ENCODE results near the gene ARL4C. TPM values are rescaled to one million over a fixed set of nuclear protein-coding genes. Genes with fewer than 3 reads are reported as not detected.

The ARL4C gene
- total RNA-seq, 1 experiment from 2014 or later, result 14.5 TPM

DNA sequence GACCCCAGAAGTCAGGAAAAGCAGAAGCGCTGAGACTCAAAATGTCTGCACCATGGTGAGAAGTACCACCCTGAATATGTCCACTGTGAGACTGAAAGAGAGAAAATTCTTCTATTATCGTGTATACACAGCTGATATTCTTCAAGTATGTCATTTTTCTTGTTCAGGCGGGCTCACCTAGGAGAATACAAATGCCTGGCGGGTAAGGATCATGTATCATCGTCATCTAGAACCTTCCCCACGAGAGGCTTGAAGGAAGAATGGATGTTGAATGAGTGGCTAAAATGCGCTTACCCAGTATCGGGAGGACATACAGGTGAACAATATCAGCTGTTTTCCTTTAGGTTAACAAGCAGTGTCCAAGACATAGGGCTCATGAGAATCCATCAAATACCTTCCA, 21.1 kb upstream of the ARL4C start:
- Histone ChIP-seq H3K36me3 (no peaks in the 10 kb centered on the region), H3K9me3 (replicated peaks) (no peaks in the 10 kb centered on the region), H3K4me3 (no peak overlapping the region), H3K27me3 (replicated peaks) (no peaks in the 10 kb centered on the region), H3K27ac (no peak overlapping the region), H3K4me1 (replicated peaks) (peaks cover 5% of the 10 kb centered on the region; the same call in 1 of the 2 replicates)
- no peak for DNase-seq (ENCODE audit: low read depth in 1 of 2, low spot score in 2 of 2)

DNA sequence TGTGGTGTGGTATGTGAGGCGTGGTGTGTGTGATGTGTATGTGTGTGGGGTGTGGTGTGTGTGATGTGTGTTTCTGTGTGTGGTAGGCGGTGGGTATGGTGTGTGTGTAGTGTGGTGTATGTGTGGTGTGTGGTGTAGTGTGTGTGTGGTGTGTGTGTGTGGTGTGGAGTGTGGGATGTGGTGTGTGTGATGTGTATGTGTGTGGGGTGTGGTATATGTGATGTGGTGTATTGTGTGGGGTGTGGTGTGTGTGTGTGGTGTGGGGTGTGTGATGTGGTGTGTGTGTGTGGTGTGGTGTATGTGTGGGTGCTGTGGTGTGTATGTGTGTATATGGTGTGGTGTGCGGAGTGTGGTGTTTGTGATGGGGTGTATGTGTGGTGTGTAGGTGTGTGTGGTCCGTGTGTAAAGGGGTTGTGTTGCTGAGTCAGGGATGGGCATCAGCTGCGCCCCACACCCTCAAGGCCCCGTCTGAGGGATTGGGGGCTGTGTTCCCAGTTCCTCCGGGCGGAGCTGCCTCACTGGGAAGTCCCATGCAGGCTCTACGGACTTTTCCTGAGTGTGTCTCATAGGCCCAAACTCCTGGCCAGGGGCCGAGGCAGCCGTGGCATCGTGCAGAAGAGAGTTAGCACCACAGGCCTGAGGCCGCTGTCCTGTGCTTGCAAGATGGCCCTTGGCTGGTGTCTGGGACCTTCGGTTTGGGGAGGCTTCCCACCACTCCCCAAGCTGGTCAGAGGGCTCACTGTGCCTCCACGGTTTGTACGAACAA, 18.2 kb upstream of the ARL4C start:
- H3K4me1 ChIP-seq (replicated peaks), result peaks cover 6% of the 10 kb centered on the region; the same call in 1 of the 2 replicates
- no peaks in the 10 kb centered on the region for H3K27me3 ChIP-seq (replicated peaks)
- H3K9me3 ChIP-seq (replicated peaks), result no peaks in the 10 kb centered on the region
- no peak for DNase-seq (ENCODE audit: low read depth in 1 of 2, low spot score in 2 of 2)
- no peaks in the 10 kb centered on the region for H3K36me3 ChIP-seq
- no peak overlapping the region for H3K27ac ChIP-seq
- H3K4me3 ChIP-seq, result no peak overlapping the region

DNA sequence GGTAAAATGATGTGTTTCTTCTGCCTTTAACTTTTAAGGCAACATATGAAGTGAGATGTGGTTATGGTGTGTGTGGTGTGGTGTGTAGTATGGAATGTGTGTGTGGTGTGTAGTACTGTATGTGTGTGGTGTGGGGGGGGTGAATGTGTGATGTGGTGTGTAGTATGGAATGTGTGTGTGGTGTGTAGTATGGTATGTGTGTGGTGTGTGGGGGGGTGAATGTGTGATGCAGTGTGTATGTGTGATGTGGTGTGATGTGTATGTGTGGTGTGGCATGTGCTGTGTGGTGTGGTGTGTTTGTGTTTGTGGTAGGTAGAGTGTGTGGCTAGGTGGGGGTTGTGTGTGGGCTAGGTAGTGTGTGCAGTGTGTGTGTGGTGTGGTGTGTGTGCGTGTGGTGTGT, 17.2 kb upstream of the ARL4C start:
- H3K4me3 ChIP-seq, result no peak overlapping the region
- H3K9me3 ChIP-seq (replicated peaks), result no peaks in the 10 kb centered on the region
- H3K4me1 ChIP-seq (replicated peaks), result peaks cover 6% of the 10 kb centered on the region; the same call in 1 of the 2 replicates
- H3K27ac ChIP-seq, result no peak overlapping the region
- no peaks in the 10 kb centered on the region for H3K36me3 ChIP-seq
- no peaks in the 10 kb centered on the region for H3K27me3 ChIP-seq (replicated peaks)
- DNase-seq (ENCODE audit: low read depth in 1 of 2, low spot score in 2 of 2), result no peak

DNA sequence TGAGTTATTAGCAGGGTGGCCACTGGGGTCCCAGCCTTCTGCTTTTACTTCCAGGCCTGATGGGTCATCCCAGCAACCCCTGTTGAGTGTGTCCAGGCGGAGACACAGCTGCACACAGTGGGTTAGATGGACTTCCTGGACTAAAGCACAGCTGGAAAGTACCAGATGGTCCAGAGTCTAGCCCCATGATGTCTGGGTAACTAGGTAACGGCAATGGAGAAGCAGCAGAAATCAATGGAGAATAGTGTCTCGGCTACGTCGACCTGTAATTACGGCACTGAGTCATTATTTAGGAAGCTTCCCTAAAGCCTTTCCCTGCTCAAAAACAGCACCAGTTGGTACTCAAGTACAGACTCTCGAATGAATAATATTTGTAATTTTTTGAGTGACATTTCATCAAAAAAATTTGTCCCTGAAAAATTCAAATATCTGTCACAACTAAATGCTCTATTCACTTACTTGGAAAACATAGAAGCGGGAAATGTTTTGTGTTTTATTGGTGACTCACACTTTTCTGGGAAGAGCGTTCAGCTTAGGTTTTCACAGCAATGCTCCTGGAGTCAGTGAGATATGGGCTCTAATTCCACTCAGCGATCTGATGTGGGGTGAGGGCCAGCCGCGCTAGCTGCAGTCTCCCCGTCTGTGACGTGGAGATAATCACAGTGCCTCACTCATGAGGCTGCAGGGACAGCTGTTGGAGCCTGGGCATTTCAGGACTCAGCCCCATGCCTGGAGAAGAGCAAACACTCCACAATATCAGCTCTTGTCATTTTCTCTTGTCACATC, 16.2 kb upstream of the ARL4C start:
- no peaks in the 10 kb centered on the region for H3K9me3 ChIP-seq (replicated peaks)
- no peaks in the 10 kb centered on the region for H3K36me3 ChIP-seq
- no peak overlapping the region for H3K4me3 ChIP-seq
- no peaks in the 10 kb centered on the region for H3K27me3 ChIP-seq (replicated peaks)
- H3K27ac ChIP-seq, result no peak overlapping the region
- H3K4me1 ChIP-seq (replicated peaks), result peaks cover 6% of the 10 kb centered on the region; the same call in 1 of the 2 replicates
- peak in 1 of 2 experiments; percentile 11 for DNase-seq (ENCODE audit: low read depth in 1 of 2, low spot score in 2 of 2)

DNA sequence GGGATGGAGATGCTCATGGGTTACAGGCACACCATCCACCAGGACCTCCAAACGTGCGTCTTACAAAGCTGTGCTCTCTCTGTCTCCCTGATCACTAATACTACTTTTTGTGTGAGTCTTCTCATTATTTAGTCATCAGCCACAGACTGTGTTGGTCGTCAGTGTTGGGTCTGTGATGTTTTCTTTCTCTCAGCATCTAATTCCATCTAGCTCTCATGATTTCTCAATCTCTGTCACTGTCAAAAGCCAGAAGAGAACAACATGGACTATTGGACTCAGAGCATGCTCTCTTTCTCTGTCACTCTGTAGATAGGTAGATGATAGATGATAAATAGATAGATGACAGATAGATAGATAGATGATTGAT, 6.0 kb upstream of the ARL4C start:
- H3K36me3 ChIP-seq, result no peaks in the 10 kb centered on the region
- DNase-seq (ENCODE audit: low read depth in 1 of 2, low spot score in 2 of 2), result peak in 1 of 2 experiments; percentile 52
- no peak overlapping the region for H3K4me3 ChIP-seq
- H3K27ac ChIP-seq, result no peak overlapping the region
- no peaks in the 10 kb centered on the region for H3K9me3 ChIP-seq (replicated peaks)
- no peaks in the 10 kb centered on the region for H3K27me3 ChIP-seq (replicated peaks)
- H3K4me1 ChIP-seq (replicated peaks), result peaks cover 10% of the 10 kb centered on the region

DNA sequence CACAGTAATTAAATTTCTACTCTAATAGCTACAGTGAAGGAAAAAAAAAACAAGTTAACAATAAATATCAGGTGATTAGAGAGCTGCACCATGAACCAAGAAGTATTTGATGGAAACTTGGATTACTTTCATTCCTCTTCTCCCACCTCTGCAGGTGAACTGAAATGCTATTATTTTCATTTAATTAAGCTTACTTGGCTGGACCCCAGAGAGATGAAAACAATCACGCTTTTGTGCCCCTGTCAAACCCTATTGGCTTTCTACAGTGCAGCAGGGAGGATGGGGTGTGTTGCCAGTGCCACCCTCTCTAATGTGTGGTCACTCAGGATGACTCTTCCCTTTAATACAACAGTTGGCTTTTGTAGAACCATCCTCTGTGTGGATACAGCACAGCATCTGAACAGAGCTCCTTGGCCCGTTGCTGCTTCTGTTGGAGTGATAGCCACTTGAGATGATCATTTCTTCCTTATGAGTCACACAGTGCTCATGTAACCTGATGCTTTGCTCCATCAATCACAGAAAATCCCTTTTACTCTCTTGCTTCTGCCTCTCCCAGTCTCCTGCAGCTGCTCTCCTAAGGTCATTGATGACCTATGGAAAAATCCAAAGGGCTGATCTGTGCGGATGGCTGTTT, 5.5 kb upstream of the ARL4C start:
- H3K4me3 ChIP-seq, result no peak overlapping the region
- H3K27ac ChIP-seq, result no peak overlapping the region
- no peaks in the 10 kb centered on the region for H3K27me3 ChIP-seq (replicated peaks)
- no peaks in the 10 kb centered on the region for H3K36me3 ChIP-seq
- H3K4me1 ChIP-seq (replicated peaks), result peaks cover 14% of the 10 kb centered on the region
- DNase-seq (ENCODE audit: low read depth in 1 of 2, low spot score in 2 of 2), result peak; percentile 64 to 66
- no peaks in the 10 kb centered on the region for H3K9me3 ChIP-seq (replicated peaks)

DNA sequence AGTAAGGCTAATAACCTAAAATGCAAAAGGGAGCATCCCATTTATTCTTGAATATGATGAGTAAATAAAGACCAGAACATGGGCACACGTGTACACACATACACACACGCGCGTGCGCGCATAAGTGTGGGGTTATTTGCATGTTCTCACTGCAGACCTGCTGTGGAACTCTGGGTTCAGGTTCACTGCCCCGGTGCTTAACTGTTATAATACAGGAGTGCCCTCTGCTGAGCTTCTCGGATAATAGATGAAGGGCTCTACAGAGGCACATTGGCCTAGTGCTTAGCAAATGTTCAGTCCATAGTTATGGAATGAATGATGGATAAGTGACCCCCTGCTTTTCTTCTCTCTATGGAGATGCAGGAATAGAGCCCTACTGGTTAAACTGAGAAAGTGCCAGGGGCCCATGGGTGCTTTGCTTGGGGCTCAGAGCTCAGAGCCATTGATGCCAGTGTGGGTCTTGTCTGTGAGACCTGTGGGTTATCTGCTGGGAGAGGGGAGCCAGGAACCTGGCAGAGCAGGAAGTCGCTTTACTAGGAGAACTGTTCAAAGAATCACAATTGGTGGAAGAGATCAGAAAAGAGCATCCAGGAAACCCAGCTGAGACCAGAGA, 3.6 kb upstream of the ARL4C start:
- H3K4me3 ChIP-seq, result no peak overlapping the region
- peak; percentile 46 to 61 for DNase-seq (ENCODE audit: low read depth in 1 of 2, low spot score in 2 of 2)

DNA sequence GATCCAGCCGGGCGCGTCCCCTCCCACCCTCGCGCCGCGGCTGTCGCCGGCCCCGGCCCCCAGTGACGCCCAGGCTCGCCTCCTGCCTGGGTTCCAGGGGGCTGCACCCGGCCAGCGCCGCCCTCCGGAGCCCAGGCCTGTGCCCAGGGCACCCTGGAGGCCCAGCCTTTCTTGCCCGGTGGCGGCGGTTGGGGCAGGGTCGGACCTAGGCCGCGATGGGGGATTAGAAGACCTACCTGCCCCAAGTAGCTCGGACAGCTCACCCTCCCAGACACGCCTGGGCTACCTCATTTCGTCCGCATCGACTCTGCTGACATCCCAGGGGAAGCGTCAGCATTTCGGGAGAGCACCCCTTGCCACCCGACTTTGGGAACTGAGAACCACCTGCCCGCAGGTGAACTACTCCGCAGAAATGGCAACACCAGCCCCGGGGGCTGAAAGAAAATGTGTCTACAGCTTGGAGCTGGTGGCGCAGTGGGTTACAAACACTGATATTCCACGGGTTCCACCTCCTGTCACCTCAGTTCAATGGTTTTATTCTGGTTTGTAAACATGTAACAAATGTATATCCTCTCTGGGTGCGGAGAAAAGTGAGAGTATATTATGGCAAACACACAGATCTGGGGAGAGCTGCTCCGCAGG, 834 bp upstream of the ARL4C start:
- DNase-seq (ENCODE audit: low read depth in 1 of 2, low spot score in 2 of 2), result no peak
- Histone ChIP-seq H3K36me3 (peaks cover 7% of the 10 kb centered on the region), H3K27ac (peak overlapping the region; percentile 85), H3K27me3 (replicated peaks) (no peaks in the 10 kb centered on the region), H3K4me1 (replicated peaks) (peaks cover 33% of the 10 kb centered on the region), H3K9me3 (replicated peaks) (no peaks in the 10 kb centered on the region), H3K4me3 (peak overlapping the region; percentile 34)

More for the DNA sequence above, 3.6 kb upstream of the ARL4C start:
- Histone ChIP-seq H3K27me3 (replicated peaks) (no peaks in the 10 kb centered on the region), H3K4me1 (replicated peaks) (peaks cover 23% of the 10 kb centered on the region), H3K36me3 (peaks cover 3% of the 10 kb centered on the region), H3K9me3 (replicated peaks) (no peaks in the 10 kb centered on the region), H3K27ac (no peak overlapping the region)

DNA sequence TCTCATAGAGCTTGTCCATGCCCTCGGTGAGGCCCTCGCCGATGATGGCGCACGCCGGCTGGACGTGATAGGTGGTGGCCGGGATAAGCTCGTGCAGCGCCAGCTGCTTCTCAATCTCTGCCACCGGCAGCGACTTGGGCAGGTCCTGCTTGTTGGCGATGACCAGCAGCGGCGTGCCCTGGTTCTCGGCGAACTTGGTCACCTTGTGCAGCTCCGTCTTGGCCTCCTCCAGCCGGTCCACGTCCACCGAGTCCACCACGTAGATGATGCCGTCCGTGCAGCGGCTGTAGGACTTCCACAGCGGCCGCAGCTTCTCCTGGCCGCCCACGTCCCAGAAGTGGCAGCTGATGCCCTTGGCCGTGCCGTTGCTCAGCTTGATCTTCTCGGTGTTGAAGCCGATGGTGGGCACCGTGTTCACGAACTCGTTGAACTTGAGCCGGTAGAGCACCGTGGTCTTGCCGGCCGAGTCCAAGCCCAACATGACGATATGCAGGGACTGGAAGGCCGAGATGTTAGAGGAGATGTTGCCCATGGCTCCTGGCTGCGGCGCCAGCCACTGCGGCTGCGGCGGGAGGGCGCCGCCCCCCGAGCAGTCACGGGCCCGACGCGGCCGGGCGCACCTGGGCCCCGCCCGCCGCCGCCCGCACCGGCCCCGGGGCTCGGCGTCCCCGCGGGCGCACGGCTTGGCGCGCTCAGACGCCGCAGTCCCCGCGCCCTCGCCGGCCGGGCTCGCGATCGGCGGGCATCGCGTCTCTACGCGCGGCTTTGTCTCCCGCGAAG, 636 bp downstream of the ARL4C start:
- peaks cover 7% of the 10 kb centered on the region for H3K36me3 ChIP-seq
- H3K27me3 ChIP-seq (replicated peaks), result no peaks in the 10 kb centered on the region
- peak overlapping the region; percentile 56; the same call in 1 of the 2 replicates for H3K27ac ChIP-seq
- no peaks in the 10 kb centered on the region for H3K9me3 ChIP-seq (replicated peaks)
- H3K4me3 ChIP-seq, result peak overlapping the region; percentile 86
- H3K4me1 ChIP-seq (replicated peaks), result peaks cover 27% of the 10 kb centered on the region
- peak; percentile 54 to 59 for DNase-seq (ENCODE audit: low read depth in 1 of 2, low spot score in 2 of 2)

DNA sequence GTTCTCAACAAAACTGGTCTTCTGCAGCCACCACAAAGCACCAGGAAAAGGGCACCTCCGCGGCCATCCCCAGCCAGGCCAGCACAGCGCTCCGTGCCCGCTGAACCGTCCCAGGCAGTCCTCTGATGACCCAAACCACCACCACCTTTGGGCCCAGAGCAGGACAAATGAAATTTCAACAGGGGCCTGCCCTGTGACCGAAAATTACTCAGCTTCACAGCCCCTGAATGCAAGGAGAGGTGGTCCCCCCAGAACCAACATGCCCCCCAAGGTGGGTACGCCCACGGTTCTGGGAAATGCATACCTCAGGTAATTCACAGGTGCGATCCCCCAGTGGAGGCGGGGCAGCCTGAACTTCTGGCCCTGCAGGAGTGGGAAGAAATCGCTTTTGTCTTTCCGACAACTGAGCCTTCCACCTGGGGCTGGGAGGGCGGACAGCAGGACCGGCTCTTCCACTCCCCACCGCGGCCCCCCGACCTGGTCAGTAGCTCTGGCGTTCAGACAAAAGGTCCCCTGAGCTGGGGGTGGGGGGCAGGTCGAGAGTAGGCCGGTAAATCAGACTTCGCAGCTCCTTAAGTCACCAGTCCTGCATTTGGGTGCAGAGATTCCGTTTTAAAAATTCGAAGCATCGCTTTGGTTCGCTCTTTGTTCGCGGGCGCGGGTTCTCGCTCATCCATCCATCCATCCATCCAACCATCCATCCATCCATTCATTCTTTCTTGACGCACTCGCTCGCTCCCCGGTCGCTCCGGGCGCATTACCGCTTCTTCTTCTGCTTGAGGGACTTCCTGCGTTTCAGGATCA, 1.4 kb downstream of the ARL4C start:
- no peaks in the 10 kb centered on the region for H3K27me3 ChIP-seq (replicated peaks)
- no peak for DNase-seq (ENCODE audit: low read depth in 1 of 2, low spot score in 2 of 2)
- peak overlapping the region; percentile 86 for H3K4me3 ChIP-seq
- H3K36me3 ChIP-seq, result peaks cover 7% of the 10 kb centered on the region
- H3K4me1 ChIP-seq (replicated peaks), result peaks cover 27% of the 10 kb centered on the region
- H3K9me3 ChIP-seq (replicated peaks), result no peaks in the 10 kb centered on the region
- H3K27ac ChIP-seq, result no peak overlapping the region

DNA sequence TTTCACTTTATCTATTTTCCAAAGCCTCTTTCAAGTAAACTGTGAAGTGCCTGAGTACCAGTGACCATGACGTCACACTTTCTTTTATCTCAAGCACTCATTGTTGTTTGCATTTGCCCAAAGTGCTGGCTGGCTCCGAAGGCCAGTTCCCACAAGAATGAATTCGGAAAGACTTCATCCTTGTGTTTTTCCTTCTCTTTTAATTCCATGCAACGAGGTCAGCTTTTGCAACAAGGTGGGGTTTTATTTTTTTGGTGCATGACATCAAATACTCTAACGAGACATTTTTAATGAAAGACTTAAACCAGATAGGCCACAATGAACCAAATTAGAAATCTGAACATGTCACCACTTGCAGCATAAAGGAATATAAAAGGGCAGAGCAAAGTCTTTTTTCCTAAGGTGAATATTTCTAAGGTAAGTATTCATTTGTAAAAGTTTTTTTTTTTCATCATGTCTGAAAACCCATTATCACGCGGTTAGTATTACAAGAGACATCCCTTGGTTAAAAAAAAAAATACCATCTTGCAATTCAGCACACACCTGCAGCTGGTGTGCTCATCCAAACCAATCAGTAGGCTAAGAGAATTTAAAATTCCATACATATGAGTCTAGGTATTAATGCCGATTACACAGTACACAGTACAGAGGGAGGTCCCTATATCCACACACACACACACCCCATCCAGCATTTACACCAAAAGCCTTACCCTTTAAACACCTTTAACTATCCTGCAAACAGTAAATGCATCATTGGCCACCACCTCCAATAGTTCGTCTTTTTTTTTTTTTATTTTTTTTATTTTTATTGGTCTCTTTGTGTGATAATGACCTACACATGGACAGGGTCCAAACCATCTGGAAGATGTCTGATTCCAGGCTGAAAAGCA, 2.3 kb downstream of the ARL4C start:
- H3K4me3 ChIP-seq, result peak overlapping the region; percentile 86
- DNase-seq (ENCODE audit: low read depth in 1 of 2, low spot score in 2 of 2), result peak in 1 of 2 experiments; percentile 51
- no peaks in the 10 kb centered on the region for H3K27me3 ChIP-seq (replicated peaks)
- H3K27ac ChIP-seq, result no peak overlapping the region
- H3K4me1 ChIP-seq (replicated peaks), result peaks cover 27% of the 10 kb centered on the region
- H3K9me3 ChIP-seq (replicated peaks), result no peaks in the 10 kb centered on the region
- H3K36me3 ChIP-seq, result peaks cover 7% of the 10 kb centered on the region
